GM23338 (cell line): Measurements from ENCODE around the gene PM20D1. TPM values are rescaled to one million over a fixed set of nuclear protein-coding genes. Genes with fewer than 3 reads are reported as not detected.
A peak's percentile ranks its signal among the peaks of the same experiment; 100 is the strongest.

Experiments
- ATAC-seq: fragments of 200-7000 bp; cut with Tn5 transposase; 3 replicates; pipeline ENCODE4 v1.9.1; 2020
- DNase-seq: peaks from one replicate; pipeline ENCODE4 v3.0.0-alpha.2; 2015; ENCODE audit warnings: low spot score
- H2AFZ ChIP-seq: fragments of 200-600 bp; sonication (generic); 2 replicates; pipeline ENCODE4 v1.8.0; 2016; ENCODE audit warnings: antibody characterized with exemption, mild to moderate bottlenecking, moderate library complexity
- H3F3A ChIP-seq: fragments of 200-600 bp; sonication (generic); replicated peaks from 2 replicates; pipeline ENCODE4 v1.8.0; 2017; ENCODE audit warnings: antibody characterized with exemption, mixed run types, low read depth
- H3K27ac ChIP-seq: fragments of 200-600 bp; sonication (generic); 2 replicates; pipeline ENCODE4 v1.6.1; 2016; ENCODE audit warnings: low read depth
- H3K27me3 ChIP-seq: fragments of 200-600 bp; sonication (generic); 2 replicates; pipeline ENCODE4 v1.8.0; 2016; ENCODE audit warnings: mild to moderate bottlenecking, mixed run types, moderate library complexity; ENCODE audit not compliant: insufficient read depth
- H3K36me3 ChIP-seq: fragments of 200-600 bp; sonication (generic); 2 replicates; pipeline ENCODE4 v1.8.0; 2016; ENCODE audit warnings: mild to moderate bottlenecking; ENCODE audit not compliant: insufficient read depth
- H3K4me1 ChIP-seq: fragments of 200-600 bp; sonication (generic); 2 replicates; pipeline ENCODE4 v1.8.0; 2016; ENCODE audit warnings: mild to moderate bottlenecking, moderate library complexity; ENCODE audit not compliant: insufficient read depth
- H3K4me2 ChIP-seq: fragments of 200-600 bp; sonication (generic); 2 replicates; pipeline ENCODE4 v1.7.1; 2017; ENCODE audit warnings: mixed run types
- H3K4me3 ChIP-seq: fragments of 200-600 bp; sonication (generic); 2 replicates; pipeline ENCODE4 v1.6.1; 2016; ENCODE audit warnings: mixed run types
- H3K79me2 ChIP-seq: fragments of 200-600 bp; sonication (generic); replicated peaks from 2 replicates; pipeline ENCODE4 v1.8.0; 2017; ENCODE audit warnings: mild to moderate bottlenecking; ENCODE audit not compliant: insufficient read depth
- H3K9me2 ChIP-seq: fragments of 200-600 bp; sonication (generic); 2 replicates; pipeline ENCODE4 v1.8.0; 2017; ENCODE audit not compliant: insufficient read depth
- H4K20me1 ChIP-seq: fragments of 200-600 bp; sonication (generic); replicated peaks from 2 replicates; pipeline ENCODE4 v1.8.0; 2017; ENCODE audit warnings: mild to moderate bottlenecking; ENCODE audit not compliant: insufficient read depth
- H3K27ac Mint-ChIP-seq: 2 replicates; pipeline ENCODE4 v1.8.0; 2020; ENCODE audit warnings: inconsistent platforms, mild to moderate bottlenecking, moderate library complexity, mixed read lengths
- H3K27me3 Mint-ChIP-seq: 3 replicates; pipeline ENCODE4 v1.8.0; 2022; ENCODE audit warnings: low read depth, mild to moderate bottlenecking, moderate library complexity, mixed read lengths, inconsistent platforms; ENCODE audit not compliant: insufficient read depth, poor library complexity
- H3K36me3 Mint-ChIP-seq: 3 replicates; pipeline ENCODE4 v1.8.0; 2021; ENCODE audit warnings: low read depth, mild to moderate bottlenecking, inconsistent platforms, moderate library complexity, mixed read lengths
- H3K4me1 Mint-ChIP-seq: 3 replicates; pipeline ENCODE4 v1.8.0; 2020; ENCODE audit warnings: mild to moderate bottlenecking, inconsistent platforms, mixed read lengths
- H3K4me3 Mint-ChIP-seq: 3 replicates; pipeline ENCODE4 v1.8.0; 2021; ENCODE audit warnings: moderate library complexity, mild to moderate bottlenecking, inconsistent platforms, mixed read lengths
- H3K9me3 Mint-ChIP-seq: 3 replicates; pipeline ENCODE4 v1.8.0; 2020; ENCODE audit warnings: moderate library complexity, mild to moderate bottlenecking, inconsistent platforms, mixed read lengths
- CREB1 ChIP-seq: fragments of 250-450 bp; sonication (Bioruptor Pico); IDR thresholded peaks from 2 replicates; pipeline ENCODE4 v1.5.0; 2020; ENCODE audit warnings: low read depth, mild to moderate bottlenecking, moderate library complexity
- EZH2 ChIP-seq: fragments of 200-600 bp; sonication (generic); IDR thresholded peaks from one replicate; pipeline ENCODE4 v1.8.0; 2017; ENCODE audit warnings: antibody characterized with exemption, mild to moderate bottlenecking, low read depth; ENCODE audit not compliant: unreplicated experiment
- NANOG ChIP-seq: IDR thresholded peaks from 2 replicates; pipeline ENCODE4 v1.6.1; 2016; ENCODE audit warnings: antibody characterized with exemption, borderline replicate concordance
- POLR2AphosphoS5 ChIP-seq: IDR thresholded peaks from 2 replicates; pipeline ENCODE4 v1.6.1; 2016; ENCODE audit warnings: antibody characterized with exemption, low read depth
- STAT1 ChIP-seq: IDR thresholded peaks from one replicate; pipeline ENCODE4 v1.6.1; 2016; ENCODE audit warnings: antibody characterized with exemption; ENCODE audit not compliant: unreplicated experiment
- polyA plus RNA-seq: library from polyadenylated mRNA; unstranded; fragments of >200 nt; fragmentation: Nextera tagmentation; extraction: Ambion mirVana; gene quantifications from 2 replicates; pipeline ENCODE4 v1.2.1, GENCODE V29; 2016
- total RNA-seq: library from RNA; depleted of rRNA; stranded (reverse); fragments of >200 nt; shearing (Covaris generic); gene quantifications from 2 replicates; pipeline ENCODE4 v1.2.3, GENCODE V29; 2014
- TF ChIP-seq, protein P1 (sequence below): IDR thresholded peaks from one replicate; pipeline ENCODE4 v1.6.1; 2018; ENCODE audit warnings: antibody characterized with exemption; ENCODE audit not compliant: unreplicated experiment
- TF ChIP-seq, protein P2 (sequence below): fragments of 250-450 bp; sonication (Bioruptor Pico); IDR thresholded peaks from 2 replicates; pipeline ENCODE4 v1.5.0; 2020; ENCODE audit warnings: mild to moderate bottlenecking, moderate library complexity

The PM20D1 gene
- total and polyA plus RNA-seq, 2 experiments from 2014 or later, result 0.10 TPM; not detected in 1

DNA sequence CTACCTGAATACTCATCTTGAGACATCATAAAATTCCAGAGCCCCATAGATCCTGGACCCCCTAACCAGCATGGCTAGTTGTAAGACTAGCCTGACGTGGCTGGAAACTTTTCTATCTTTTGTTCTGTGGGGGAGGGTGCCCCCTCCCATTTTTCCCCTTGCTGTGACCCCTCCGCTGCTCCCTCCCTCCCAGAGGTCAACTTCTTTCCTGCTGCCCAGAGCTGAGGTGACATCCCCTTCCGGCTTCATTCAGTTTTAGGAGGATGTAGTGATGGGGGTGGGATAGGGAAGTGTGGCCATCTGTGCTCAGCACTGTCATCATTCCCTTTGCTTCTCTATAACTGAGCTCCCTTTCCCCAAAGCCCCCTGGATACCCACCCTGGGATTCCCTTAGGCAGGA, 32.6 kb downstream of the PM20D1 start:
- peaks cover 7% of the 10 kb centered on the region for H3K27me3 Mint-ChIP-seq
- no peak overlapping the region for H3K4me3 ChIP-seq
- no peaks in the 10 kb centered on the region; the same call in 2 of the 3 replicates for H3K9me3 Mint-ChIP-seq
- peaks cover 5% of the 10 kb centered on the region for H3K4me1 Mint-ChIP-seq
- no peaks in the 10 kb centered on the region; the same call in 1 of the 2 replicates for H4K20me1 ChIP-seq
- TF ChIP-seq, protein P1, sequence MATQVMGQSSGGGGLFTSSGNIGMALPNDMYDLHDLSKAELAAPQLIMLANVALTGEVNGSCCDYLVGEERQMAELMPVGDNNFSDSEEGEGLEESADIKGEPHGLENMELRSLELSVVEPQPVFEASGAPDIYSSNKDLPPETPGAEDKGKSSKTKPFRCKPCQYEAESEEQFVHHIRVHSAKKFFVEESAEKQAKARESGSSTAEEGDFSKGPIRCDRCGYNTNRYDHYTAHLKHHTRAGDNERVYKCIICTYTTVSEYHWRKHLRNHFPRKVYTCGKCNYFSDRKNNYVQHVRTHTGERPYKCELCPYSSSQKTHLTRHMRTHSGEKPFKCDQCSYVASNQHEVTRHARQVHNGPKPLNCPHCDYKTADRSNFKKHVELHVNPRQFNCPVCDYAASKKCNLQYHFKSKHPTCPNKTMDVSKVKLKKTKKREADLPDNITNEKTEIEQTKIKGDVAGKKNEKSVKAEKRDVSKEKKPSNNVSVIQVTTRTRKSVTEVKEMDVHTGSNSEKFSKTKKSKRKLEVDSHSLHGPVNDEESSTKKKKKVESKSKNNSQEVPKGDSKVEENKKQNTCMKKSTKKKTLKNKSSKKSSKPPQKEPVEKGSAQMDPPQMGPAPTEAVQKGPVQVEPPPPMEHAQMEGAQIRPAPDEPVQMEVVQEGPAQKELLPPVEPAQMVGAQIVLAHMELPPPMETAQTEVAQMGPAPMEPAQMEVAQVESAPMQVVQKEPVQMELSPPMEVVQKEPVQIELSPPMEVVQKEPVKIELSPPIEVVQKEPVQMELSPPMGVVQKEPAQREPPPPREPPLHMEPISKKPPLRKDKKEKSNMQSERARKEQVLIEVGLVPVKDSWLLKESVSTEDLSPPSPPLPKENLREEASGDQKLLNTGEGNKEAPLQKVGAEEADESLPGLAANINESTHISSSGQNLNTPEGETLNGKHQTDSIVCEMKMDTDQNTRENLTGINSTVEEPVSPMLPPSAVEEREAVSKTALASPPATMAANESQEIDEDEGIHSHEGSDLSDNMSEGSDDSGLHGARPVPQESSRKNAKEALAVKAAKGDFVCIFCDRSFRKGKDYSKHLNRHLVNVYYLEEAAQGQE, result no peak
- no peaks in the 10 kb centered on the region for H3F3A ChIP-seq
- H3K4me3 Mint-ChIP-seq, result no peak overlapping the region
- H3K27me3 ChIP-seq, result peaks cover 6% of the 10 kb centered on the region; the same call in 1 of the 2 replicates
- H3K27ac ChIP-seq, result no peak overlapping the region
- no peaks in the 10 kb centered on the region for H3K36me3 ChIP-seq
- no peak overlapping the region for H3K27ac Mint-ChIP-seq
- H2AFZ ChIP-seq, result no peak overlapping the region
- H3K79me2 ChIP-seq, result no peaks in the 10 kb centered on the region
- no peaks in the 10 kb centered on the region; the same call in 2 of the 3 replicates for H3K36me3 Mint-ChIP-seq
- peaks cover 5% of the 10 kb centered on the region; the same call in 1 of the 2 replicates for H3K4me1 ChIP-seq
- no peak for DNase-seq
- H3K4me2 ChIP-seq, result no peak overlapping the region
- ATAC-seq, result no peak
- H3K9me2 ChIP-seq, result no peaks in the 10 kb centered on the region

DNA sequence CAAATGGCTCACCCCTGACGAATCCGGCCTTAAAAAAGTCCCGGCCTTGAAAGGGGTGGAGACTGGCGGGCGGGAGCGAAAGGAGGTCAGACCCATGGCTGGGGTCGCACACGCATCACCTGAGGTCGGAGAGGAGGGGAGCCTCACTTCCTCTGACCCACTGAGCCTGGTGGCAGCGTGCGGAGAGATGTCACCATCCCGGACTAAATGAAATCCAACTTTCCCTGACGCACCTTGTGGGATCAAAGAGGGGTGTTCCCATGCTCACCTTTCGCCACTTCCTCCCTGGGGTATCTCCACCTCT, 36.2 kb downstream of the PM20D1 start:
- peaks cover 36% of the 10 kb centered on the region for H3K79me2 ChIP-seq
- Mint-ChIP-seq H3K36me3 (peaks cover 24% of the 10 kb centered on the region), H3K27me3 (peaks cover 7% of the 10 kb centered on the region), H3K27ac (no peak overlapping the region; the same call in none of the 2 replicates), H3K4me1 (peaks cover 31% of the 10 kb centered on the region), H3K4me3 (peak overlapping the region; percentile 96), H3K9me3 (no peaks in the 10 kb centered on the region; the same call in 2 of the 3 replicates)
- no peaks in the 10 kb centered on the region for H3F3A ChIP-seq
- peaks cover 7% of the 10 kb centered on the region for H4K20me1 ChIP-seq
- H3K27me3 ChIP-seq, result peaks cover 6% of the 10 kb centered on the region; the same call in 1 of the 2 replicates
- H3K36me3 ChIP-seq, result no peaks in the 10 kb centered on the region
- H3K9me2 ChIP-seq, result no peaks in the 10 kb centered on the region
- H3K27ac ChIP-seq, result no peak overlapping the region
- ATAC-seq (no peak; the same call in 2 of the 3 replicates), DNase-seq (no peak)
- H2AFZ ChIP-seq, result peak overlapping the region; percentile 98
- H3K4me1 ChIP-seq, result peaks cover 17% of the 10 kb centered on the region
- H3K4me3 ChIP-seq, result peak overlapping the region; percentile 95
- H3K4me2 ChIP-seq, result peak overlapping the region; percentile 97
- TF ChIP-seq EZH2 (no peak), NANOG (no peak), POLR2AphosphoS5 (no peak), STAT1 (no peak), CREB1 (CRISPR knock-in tag) (no peak)
- TF ChIP-seq, protein P2, sequence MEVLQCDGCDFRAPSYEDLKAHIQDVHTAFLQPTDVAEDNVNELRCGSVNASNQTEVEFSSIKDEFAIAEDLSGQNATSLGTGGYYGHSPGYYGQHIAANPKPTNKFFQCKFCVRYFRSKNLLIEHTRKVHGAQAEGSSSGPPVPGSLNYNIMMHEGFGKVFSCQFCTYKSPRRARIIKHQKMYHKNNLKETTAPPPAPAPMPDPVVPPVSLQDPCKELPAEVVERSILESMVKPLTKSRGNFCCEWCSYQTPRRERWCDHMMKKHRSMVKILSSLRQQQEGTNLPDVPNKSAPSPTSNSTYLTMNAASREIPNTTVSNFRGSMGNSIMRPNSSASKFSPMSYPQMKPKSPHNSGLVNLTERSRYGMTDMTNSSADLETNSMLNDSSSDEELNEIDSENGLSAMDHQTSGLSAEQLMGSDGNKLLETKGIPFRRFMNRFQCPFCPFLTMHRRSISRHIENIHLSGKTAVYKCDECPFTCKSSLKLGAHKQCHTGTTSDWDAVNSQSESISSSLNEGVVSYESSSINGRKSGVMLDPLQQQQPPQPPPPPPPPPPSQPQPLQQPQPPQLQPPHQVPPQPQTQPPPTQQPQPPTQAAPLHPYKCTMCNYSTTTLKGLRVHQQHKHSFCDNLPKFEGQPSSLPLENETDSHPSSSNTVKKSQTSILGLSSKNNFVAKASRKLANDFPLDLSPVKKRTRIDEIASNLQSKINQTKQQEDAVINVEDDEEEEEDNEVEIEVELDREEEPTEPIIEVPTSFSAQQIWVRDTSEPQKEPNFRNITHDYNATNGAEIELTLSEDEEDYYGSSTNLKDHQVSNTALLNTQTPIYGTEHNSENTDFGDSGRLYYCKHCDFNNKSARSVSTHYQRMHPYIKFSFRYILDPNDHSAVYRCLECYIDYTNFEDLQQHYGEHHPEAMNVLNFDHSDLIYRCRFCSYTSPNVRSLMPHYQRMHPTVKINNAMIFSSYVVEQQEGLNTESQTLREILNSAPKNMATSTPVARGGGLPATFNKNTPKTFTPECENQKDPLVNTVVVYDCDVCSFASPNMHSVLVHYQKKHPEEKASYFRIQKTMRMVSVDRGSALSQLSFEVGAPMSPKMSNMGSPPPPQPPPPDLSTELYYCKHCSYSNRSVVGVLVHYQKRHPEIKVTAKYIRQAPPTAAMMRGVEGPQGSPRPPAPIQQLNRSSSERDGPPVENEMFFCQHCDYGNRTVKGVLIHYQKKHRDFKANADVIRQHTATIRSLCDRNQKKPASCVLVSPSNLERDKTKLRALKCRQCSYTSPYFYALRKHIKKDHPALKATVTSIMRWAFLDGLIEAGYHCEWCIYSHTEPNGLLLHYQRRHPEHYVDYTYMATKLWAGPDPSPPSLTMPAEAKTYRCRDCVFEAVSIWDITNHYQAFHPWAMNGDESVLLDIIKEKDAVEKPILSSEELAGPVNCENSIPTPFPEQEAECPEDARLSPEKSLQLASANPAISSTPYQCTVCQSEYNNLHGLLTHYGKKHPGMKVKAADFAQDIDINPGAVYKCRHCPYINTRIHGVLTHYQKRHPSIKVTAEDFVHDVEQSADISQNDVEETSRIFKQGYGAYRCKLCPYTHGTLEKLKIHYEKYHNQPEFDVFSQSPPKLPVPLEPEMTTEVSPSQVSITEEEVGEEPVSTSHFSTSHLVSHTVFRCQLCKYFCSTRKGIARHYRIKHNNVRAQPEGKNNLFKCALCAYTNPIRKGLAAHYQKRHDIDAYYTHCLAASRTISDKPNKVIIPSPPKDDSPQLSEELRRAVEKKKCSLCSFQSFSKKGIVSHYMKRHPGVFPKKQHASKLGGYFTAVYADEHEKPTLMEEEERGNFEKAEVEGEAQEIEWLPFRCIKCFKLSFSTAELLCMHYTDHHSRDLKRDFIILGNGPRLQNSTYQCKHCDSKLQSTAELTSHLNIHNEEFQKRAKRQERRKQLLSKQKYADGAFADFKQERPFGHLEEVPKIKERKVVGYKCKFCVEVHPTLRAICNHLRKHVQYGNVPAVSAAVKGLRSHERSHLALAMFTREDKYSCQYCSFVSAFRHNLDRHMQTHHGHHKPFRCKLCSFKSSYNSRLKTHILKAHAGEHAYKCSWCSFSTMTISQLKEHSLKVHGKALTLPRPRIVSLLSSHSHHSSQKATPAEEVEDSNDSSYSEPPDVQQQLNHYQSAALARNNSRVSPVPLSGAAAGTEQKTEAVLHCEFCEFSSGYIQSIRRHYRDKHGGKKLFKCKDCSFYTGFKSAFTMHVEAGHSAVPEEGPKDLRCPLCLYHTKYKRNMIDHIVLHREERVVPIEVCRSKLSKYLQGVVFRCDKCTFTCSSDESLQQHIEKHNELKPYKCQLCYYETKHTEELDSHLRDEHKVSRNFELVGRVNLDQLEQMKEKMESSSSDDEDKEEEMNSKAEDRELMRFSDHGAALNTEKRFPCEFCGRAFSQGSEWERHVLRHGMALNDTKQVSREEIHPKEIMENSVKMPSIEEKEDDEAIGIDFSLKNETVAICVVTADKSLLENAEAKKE (CRISPR knock-in tag), result no peak
- TF ChIP-seq, protein P1, result no peak
